Neural cell (in vitro differentiated cells): ENCODE measurements around the gene OSBPL2.

ENCODE experiments used
- EP300 ChIP-seq: fragments of 450-650 bp; conservative IDR thresholded peaks from 2 replicates; pipeline ENCODE4 v1.6.1; 2014; ENCODE audit warnings: antibody characterized with exemption, mild to moderate bottlenecking, moderate library complexity; ENCODE audit not compliant: poor library complexity, severe bottlenecking
- EZH2 ChIP-seq: fragments of 200-600, 300-800 bp; shearing (Covaris generic), sonication (generic); IDR thresholded peaks from 2 replicates; pipeline ENCODE4 v1.6.1; 2014; ENCODE audit warnings: antibody characterized with exemption, low read length, borderline replicate concordance, mild to moderate bottlenecking; ENCODE audit not compliant: insufficient read depth, poor library complexity, severe bottlenecking
- MXI1 ChIP-seq: fragments of 450-650 bp; conservative IDR thresholded peaks from 2 replicates; pipeline ENCODE4 v1.6.1; 2014; ENCODE audit warnings: antibody characterized with exemption, mild to moderate bottlenecking; ENCODE audit not compliant: poor library complexity, severe bottlenecking
- POLR2AphosphoS5 ChIP-seq: IDR thresholded peaks from 2 replicates; pipeline ENCODE4 v1.6.1; 2012
- RAD21 ChIP-seq: fragments of 450-650 bp; conservative IDR thresholded peaks from 2 replicates; pipeline ENCODE4 v1.6.1; 2014; ENCODE audit warnings: antibody characterized with exemption, mild to moderate bottlenecking, moderate library complexity
- TF ChIP-seq, protein P1 (sequence below): fragments of 450-650 bp; IDR thresholded peaks from 2 replicates; pipeline ENCODE4 v1.5.1; 2014; ENCODE audit warnings: antibody characterized with exemption, mild to moderate bottlenecking, moderate library complexity; ENCODE audit not compliant: poor library complexity, severe bottlenecking
- TF ChIP-seq, protein P2 (sequence below): IDR thresholded peaks from 2 replicates; pipeline ENCODE4 v1.6.1; 2012; ENCODE audit warnings: borderline replicate concordance

DNA sequence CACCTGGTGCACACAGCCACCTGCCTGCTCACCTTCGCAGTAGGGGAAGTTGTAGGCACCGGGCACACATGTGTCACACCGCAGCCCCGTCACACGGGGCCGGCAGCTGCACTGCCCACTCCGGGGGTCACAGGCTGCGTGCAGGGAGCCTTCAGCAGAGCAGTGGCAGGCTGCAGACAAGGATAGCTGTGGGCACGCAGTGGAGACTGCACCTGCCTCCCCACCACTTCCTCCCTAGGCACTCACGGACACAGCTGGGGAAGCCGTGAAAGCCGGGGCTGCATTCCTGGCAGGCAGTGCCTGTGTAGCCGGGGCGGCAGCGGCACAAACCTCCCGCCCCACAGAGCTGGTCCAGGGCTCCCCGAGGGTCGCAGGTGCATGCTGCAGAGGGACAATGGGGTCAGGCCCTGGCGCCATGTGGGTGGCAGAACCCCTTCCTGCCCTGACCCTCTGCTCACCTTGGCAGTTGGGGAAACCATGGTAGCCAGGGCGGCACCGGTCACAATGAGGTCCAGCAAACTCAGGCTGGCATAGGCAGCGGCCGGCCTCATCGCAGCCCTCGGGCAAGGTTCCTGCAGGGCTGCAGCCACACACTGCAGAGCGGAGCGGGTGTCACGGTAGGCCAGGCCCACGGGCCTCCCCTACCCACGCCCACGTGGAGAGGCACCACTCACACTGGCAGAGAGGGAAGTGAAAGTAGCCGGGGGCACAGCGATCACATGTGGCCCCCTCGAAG is 99.4 kb downstream of the OSBPL2 start:
- TF ChIP-seq, protein P1, sequence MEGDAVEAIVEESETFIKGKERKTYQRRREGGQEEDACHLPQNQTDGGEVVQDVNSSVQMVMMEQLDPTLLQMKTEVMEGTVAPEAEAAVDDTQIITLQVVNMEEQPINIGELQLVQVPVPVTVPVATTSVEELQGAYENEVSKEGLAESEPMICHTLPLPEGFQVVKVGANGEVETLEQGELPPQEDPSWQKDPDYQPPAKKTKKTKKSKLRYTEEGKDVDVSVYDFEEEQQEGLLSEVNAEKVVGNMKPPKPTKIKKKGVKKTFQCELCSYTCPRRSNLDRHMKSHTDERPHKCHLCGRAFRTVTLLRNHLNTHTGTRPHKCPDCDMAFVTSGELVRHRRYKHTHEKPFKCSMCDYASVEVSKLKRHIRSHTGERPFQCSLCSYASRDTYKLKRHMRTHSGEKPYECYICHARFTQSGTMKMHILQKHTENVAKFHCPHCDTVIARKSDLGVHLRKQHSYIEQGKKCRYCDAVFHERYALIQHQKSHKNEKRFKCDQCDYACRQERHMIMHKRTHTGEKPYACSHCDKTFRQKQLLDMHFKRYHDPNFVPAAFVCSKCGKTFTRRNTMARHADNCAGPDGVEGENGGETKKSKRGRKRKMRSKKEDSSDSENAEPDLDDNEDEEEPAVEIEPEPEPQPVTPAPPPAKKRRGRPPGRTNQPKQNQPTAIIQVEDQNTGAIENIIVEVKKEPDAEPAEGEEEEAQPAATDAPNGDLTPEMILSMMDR: no peak
- TF ChIP-seq EP300 (no peak), MXI1 (no peak), RAD21 (no peak), POLR2AphosphoS5 (no peak), EZH2 (no peak)
- TF ChIP-seq, protein P2, sequence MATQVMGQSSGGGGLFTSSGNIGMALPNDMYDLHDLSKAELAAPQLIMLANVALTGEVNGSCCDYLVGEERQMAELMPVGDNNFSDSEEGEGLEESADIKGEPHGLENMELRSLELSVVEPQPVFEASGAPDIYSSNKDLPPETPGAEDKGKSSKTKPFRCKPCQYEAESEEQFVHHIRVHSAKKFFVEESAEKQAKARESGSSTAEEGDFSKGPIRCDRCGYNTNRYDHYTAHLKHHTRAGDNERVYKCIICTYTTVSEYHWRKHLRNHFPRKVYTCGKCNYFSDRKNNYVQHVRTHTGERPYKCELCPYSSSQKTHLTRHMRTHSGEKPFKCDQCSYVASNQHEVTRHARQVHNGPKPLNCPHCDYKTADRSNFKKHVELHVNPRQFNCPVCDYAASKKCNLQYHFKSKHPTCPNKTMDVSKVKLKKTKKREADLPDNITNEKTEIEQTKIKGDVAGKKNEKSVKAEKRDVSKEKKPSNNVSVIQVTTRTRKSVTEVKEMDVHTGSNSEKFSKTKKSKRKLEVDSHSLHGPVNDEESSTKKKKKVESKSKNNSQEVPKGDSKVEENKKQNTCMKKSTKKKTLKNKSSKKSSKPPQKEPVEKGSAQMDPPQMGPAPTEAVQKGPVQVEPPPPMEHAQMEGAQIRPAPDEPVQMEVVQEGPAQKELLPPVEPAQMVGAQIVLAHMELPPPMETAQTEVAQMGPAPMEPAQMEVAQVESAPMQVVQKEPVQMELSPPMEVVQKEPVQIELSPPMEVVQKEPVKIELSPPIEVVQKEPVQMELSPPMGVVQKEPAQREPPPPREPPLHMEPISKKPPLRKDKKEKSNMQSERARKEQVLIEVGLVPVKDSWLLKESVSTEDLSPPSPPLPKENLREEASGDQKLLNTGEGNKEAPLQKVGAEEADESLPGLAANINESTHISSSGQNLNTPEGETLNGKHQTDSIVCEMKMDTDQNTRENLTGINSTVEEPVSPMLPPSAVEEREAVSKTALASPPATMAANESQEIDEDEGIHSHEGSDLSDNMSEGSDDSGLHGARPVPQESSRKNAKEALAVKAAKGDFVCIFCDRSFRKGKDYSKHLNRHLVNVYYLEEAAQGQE: no peak
